Hematopoietic multipotent progenitor cell treated with erythropoietin and hydrocortisone succinate and interleukin-3 and kit ligand, for 4 days (in vitro differentiated cells): Measurements from ENCODE around the gene FAM53B.

Source experiments
- DNase-seq: peaks from one replicate; pipeline ENCODE4 v3.0.0-alpha.2; 2015

Gene FAM53B

GRCh38 chr10:124658591-124659242 is 85.5 kb downstream of the FAM53B start:
- no peak for DNase-seq

DNA sequence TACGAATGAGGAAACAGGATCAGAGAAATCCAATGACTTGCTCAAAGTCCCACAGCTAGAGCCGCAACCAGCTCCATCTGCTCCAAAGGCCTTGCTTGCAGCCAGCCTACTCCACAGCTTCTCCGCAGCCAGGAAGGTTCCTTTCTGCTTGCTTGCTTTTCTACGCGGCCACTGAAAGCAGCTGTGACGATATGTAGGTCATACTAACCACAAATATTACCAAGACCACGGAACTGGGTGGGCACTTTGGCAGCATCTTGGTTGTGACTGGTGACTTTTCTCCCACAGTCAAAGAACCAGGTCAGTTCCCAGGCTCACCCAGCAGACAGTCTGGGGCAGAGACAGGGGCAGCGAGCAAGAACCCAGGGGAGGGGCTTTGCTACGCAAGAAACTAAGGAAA is 86.4 kb downstream of the FAM53B start:
- DNase-seq, result peak; percentile 74

DNA sequence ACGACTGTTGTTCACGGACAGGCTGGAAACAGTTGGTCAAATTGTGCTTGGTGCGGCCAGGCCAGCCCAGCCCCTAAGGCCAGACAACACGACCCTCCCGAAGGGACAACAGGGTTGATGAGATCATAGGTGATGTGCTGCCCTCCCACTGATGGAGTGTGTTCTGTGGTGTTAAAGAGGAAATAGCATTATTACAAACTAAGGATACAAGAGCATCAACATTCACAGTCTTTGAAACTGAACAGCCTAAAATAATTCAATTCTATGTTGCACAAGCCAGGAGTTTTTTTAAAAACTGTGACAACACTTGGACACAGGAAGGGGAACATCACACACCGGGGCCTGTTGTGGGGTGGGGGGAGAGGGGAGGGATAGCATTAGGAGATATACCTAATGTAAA is 87.6 kb downstream of the FAM53B start:
- DNase-seq, result no peak

GRCh38 chr10:124656113-124656490 is 88.1 kb downstream of the FAM53B start:
- DNase-seq, result no peak

DNA sequence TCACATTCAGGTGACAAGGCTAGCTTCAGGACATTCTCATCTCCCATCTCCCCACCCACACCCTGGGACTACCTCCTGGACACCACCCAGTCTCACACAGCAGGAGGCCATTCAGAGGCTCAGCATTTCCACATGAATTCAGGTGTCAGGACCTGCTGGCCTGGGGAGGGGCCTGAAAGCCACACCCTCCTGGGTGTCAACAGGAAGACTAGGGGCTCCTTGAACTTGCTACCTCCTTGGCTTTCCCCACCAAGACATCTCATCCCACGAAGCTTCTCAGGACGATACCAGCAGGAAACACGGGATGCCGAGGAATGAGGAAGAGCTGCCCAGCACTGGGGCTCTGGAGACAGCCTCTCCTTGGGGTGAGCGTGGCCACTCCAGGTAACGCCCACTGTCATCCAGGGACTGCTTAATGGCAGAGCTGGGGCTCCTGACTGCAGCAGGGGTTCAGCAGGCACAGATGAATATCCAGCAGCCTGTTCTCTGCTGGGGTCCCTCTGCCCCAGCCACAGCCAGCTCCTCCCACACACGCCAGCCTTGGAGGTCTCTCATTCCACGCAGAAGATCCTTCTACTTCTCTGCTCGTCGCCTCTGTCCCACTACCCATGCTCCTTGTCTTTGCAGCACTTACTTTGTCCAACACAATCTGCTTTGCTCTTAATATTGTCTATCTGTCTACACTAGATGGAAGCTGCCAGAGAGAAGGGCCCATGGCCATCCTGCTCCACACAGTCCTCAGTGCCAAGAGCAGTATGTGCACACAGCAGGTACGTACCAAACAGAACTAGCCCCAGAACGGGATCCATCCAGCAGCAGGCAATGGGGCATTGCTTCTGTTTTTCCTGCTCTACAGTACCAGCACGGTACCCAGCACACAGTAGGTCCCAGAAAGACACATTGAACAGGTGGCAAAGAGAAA is 88.7 kb downstream of the FAM53B start:
- DNase-seq, result no peak

DNA sequence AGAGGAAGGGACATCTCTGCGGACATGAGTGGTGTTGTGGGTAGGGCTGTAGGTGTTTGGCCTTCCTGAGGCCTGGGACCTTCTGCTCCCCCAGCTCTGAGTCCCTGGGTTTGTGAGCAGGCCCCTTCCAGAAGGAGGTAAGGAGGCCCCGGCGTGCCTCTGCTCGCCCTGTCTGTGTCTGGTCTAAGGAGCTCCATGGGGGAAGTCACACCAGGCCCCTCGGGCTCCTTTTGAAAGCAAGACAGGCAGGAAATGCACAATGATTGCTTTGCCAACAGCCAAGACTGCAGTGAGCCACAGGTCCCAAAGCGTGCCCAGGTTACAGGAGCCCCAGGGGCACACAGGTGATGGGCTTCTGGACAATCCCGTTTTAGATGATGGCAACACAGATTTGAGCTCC is 89.5 kb downstream of the FAM53B start:
- DNase-seq, result no peak

- DNase-seq, result no peak
Measured at GRCh38 chr10:124653811-124654651, 90.1 kb downstream of the FAM53B start.

- DNase-seq, result no peak
Measured at GRCh38 chr10:124653311-124653710, 90.9 kb downstream of the FAM53B start.

DNA sequence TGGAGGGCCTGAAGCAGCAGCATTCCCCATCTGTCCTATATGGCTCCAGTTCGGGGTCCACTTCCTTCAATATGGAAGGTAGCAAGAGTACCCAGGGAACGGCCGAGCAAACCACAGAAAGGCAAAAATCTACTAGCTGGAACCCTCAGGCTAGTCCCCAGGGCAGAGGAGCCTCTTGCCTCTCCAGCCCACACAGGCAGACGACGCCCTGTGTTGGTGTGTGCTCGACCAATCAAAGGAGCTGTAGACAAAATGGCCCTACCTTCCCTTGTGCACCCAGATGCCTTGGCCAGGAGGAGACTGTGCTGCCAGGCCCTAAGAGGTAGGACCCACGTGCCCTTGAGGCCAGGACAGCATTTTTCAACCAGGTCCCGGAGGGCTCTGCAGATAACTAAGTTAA is 91.5 kb downstream of the FAM53B start:
- peak; percentile 67 for DNase-seq

- no peak for DNase-seq
Measured at GRCh38 chr10:124652200-124652599, 92.0 kb downstream of the FAM53B start.

DNA sequence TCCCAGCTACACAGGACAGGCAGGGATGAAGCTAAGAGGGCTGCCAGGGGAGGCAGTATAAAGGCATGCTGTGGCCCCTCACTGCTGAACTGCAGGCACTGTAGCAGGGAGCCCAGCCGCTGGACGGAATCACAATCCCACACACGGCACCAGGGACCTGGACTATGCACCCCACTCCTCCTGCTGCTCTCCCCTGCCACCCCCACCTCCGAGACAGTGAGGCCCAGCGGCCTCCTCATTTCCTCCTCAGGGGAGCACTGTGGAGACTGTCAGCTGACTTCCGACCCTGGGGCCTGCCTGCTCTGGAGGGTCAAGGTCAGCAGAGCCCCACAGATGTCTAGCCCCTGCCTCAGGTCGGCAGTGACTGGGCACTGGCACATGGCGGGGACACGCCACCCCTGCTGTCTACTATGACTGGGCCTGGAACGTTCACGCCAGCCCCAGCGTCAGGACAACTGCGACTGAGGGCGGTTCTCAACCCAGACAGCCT is 92.7 kb downstream of the FAM53B start:
- DNase-seq, result no peak

- DNase-seq, result peak; percentile 73
Measured at GRCh38 chr10:124650820-124651401, 93.3 kb downstream of the FAM53B start.

DNA sequence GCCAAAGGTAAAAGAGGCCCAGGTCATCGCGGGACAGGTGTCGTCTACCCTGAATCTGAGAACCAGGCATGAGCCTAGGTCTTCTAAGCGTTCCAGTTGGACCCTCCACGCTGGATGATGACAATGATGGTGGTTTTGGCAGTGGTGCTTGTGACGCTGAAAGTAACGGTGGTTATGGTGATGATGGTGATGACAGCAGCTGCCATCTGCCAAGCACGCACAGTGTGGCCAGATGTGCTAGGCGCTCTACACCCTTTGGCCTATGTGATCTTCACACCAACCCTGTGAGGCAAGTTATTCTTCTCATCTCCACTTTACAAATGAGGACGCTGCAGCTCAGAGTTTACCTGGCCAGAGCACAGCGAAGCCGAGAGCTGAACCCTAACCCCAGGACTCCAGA is 93.9 kb downstream of the FAM53B start:
- no peak for DNase-seq

- no peak for DNase-seq
Measured at GRCh38 chr10:124649214-124649613, 95.0 kb downstream of the FAM53B start.

- peak; percentile 96 for DNase-seq
Measured at GRCh38 chr10:124648738-124649137, 95.4 kb downstream of the FAM53B start.

- DNase-seq, result no peak
Measured at GRCh38 chr10:124648131-124648475, 96.1 kb downstream of the FAM53B start.

DNA sequence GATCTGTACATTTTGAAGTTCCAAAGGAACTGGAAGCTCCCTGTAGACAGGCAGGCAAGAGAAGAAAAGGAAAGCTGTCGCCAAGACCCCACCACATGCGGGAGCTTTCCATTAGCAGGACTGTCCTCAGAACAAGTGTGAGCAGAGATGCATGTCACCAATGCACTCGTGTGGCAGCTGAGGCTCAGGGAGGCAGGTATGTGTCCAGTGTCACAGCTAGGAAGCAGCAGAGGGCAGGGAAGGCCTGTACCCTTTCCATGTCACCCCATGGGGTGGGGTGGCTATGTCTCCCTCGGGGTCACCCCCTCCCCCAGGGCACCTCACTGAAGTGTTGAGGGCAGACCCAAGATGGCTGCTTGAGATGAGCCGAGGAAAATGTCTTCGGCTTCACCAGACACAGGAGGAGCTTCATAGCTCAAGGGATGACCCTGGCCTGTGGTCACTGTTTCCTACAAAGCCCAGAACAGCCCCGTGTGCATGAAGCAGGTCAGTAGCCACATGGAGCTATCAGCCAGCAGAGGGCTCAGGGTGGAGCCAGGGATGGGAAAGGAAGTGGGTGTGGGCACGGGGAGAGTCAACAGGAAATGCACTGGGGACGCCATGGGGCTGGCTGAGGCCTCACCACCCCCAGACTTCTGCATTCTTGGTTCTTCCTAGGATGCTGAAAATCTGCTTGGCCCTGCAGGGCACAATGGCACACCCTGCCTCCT is 96.6 kb downstream of the FAM53B start:
- peak; percentile 97 for DNase-seq

DNA sequence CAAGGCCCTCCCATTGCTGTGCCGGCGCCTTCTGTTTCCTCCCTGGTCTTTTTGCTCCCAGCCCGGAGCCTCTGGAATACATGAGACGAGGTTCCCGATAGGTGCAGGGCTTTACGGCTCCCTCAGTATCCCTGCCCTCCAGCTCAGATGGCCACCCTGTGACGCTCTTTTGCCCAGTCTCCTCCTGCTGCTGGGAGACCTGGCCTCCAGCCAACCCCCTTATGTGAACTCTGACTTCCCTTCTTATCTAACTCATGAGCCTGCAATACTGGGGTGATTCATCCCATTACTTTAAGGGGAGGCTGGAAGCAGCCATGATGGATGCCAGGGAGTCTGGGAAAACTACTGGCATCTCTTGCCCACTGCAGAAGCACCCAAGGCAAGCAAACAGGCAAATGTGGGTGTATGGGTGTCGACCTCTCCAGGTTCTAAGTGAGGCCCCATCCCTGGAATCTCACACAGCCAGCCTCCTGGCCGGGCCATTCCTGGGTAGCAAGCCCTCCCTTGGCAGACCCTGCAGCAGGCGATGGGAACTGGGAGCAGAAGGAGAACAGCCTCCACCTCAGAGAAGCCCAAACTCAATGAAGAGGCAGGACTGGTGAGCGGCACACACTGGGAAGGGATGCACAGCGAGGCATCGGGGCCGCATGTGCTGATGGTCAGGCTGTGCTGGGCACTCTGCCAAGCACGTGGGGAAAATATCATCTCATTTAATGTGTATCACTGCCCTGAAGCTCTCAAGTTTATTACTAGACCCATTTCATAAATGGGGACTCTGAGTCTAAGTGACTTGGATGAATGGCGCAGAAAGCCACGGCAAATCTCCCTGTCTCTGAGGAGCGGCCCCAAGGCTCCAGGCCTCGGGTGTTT is 97.5 kb downstream of the FAM53B start:
- DNase-seq, result peak; percentile 86

DNA sequence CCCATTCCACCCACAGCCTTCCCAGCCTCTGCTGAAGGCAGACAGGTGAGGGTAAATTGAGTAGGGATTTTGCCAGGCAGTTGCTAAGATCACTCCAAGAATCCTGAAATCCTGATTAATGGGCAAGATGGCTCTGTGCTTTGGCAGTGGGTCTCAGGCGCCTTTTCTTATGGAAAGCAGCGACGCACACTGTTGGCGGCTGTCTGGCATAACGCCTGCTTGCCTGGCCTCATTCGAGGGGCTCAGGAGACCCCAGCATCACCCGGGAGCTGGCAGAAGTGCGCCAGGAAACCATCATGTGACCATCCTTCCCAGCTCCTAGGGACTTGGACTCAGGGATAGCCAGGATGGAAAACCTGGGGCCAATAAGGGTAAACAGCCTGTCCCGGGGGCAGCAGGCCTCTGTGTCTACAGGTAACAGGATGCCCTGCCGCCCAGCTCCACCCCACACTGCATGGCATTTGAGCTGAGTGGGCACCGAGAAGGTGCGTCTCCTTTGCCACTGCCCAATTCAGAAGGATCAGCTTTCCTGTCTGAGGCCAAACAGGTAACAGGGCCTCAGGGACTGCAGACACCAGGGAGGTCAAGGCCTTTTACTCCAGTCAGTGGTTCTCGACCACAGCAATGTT is 98.6 kb downstream of the FAM53B start:
- DNase-seq, result no peak

DNA sequence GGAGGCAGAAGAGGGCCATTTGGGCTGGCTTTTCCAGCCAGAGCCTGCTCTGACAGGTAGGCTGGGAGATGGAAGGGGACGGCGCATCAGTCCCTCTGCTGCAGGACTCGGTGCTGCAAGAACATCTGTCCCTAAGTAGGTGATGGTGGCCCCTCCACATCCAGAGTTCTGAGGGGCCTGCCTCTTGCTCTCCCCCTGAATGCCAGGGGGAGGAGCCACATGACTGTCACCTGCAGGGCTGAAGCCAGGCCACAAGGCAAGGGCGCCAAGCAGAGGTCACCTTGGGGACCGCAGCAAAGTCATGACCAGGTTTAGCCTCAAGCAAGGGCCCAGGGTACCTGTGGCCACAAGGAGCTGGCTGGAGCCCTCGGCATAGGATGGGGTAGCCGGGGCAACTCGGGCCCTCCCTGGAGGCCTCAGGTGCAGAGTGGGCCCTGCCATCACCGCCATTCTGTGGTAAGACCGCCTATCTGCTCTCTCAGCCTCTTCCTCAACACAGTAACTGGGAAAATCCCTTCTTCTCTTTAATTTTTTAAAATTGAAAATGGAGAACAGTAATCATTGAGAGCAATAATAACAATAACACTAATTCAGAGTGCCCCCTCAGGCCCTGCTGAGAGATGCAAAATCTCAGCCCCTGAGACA is 99.3 kb downstream of the FAM53B start:
- DNase-seq, result no peak
